ENCODE results near the gene OR2D2.
"Not testable (repeated sequence)": the region's sequence is repeated elsewhere in the genome, so short reads cannot be mapped to it uniquely, and the experiment has no call there.

OR2D2 gene, protein sequence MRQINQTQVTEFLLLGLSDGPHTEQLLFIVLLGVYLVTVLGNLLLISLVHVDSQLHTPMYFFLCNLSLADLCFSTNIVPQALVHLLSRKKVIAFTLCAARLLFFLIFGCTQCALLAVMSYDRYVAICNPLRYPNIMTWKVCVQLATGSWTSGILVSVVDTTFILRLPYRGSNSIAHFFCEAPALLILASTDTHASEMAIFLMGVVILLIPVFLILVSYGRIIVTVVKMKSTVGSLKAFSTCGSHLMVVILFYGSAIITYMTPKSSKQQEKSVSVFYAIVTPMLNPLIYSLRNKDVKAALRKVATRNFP

DNA sequence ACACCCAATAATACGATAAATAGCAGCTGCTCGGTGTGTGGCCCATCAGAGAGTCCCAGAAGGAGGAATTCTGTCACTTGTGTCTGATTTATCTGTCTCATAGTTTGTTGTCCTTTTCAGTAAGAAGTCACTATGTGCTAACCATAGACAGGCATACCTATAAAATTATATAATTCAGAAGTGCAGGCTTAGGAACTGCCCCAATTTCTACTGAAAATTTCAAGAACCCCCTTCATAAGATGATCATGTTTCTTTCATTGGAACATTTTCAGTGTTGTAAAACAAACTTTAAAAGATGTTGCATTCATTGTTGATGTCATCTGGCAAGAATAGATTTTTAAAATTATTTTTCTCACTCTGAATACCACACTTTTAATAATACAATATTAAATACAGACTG, at the start of gene OR2D2:
Gene OR2D2, minus strand, starts transcription at position 101 of the 400 bp plus-strand sequence. Its CDS starts 0 bp downstream, at position 101.
- DNase-seq = no peak

DNA sequence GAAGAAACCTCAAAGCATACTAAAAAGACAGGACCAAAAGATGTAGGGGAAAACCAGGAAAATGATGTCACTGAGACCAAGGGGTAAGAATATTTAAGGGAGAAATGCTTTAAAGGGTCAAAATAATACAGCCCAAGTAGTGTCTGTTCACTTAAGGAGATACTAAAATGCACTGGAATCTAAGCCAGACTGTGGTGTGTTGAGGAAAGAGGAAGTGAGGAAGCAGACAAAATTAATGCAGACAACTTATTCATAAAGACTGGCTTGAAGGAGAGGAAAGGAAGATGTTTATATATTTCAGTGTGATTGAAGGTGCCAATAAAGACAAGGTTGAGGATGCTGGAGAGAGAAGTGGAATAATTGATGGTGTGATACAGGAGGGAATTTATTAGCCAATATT, 49.7 kb upstream of the OR2D2 start:
- no peak for DNase-seq

DNA sequence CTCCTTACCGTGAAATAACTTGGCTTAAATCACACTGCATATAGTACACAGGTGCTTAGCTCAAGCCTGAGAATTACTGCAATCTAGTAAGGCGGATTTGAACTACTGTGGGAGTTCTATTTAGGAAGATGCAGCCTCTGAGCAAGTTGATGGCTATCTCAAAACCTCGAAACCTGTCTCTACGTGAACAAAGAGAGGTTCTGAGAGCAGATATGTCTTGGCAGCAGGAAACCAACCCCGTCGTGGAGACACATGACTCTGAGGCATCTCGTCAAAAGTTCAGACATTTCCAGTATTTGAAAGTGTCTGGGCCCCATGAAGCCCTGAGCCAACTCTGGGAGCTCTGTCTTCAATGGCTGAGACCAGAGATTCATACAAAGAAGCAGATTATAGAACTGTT, 39.8 kb upstream of the OR2D2 start:
- no peak for DNase-seq

DNA sequence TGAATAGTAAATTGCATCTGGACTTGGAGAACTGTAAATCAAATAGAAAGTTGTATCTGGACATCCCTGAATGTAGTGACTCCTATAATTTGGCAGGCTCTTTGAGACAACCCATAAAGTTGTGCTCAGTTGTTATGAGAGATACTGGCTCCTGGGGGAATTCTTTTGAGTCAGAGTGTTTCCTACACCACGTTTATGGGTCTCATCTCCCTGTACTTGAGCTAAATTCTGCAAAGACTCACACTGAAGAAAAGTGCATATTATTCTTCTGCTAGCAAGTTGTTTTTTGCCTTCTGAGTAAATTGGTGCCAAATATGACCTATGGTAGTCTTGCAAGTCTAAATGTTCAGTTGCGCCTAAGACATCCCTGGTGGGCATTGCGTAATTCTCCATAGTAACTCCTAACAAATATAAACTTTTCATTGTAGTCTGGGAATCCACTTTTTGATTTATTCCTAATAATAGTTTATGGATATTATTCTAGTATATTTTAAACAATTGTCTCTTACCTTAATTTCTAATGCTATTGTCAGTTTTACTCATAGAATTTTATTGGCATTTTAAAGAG, 38.9 kb upstream of the OR2D2 start:
- DNase-seq = no peak

- no peak for DNase-seq
These were observed 36.6 kb upstream of the OR2D2 start for GRCh38 chr11:6928916-6929315.

DNA sequence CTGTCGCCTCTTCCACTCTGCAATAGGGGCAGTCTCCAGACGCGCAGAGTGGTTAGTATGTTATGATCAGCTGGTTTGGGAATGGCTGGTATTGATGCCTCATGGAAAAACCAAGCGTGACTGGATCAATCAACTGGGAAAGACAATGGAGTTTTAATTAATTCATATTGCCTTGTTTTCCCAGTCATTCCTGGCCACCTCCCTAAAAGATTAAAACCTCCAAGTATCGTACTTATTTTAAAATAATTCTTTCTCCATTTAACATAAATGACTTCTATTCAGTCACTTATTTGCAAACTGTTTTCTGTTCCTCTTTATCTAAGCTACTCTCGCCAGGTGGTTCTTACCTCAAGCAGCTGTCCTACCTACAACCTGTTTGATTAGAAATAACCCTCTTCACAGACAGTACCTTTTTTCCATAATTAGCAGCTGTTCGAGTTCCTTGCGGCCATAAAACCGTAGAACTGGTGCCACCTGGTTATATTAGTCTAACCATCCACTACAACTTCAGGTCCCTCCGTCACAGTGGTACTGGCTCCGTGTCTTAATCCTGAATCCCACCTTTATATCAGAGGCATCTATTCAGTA, 34.8 kb upstream of the OR2D2 start:
- no peak for DNase-seq

- DNase-seq = no peak
These were observed 34.1 kb upstream of the OR2D2 start, which contains the start of gene ZNF215 for GRCh38 chr11:6926208-6927029. Gene ZNF215 (plus strand): TSS chr11:6926426. CDS start chr11:6932273, 5,847 bp downstream.

GRCh38 chr11:6925636-6926207, 33.4 kb upstream of the OR2D2 start:
- DNase-seq = no peak

DNA sequence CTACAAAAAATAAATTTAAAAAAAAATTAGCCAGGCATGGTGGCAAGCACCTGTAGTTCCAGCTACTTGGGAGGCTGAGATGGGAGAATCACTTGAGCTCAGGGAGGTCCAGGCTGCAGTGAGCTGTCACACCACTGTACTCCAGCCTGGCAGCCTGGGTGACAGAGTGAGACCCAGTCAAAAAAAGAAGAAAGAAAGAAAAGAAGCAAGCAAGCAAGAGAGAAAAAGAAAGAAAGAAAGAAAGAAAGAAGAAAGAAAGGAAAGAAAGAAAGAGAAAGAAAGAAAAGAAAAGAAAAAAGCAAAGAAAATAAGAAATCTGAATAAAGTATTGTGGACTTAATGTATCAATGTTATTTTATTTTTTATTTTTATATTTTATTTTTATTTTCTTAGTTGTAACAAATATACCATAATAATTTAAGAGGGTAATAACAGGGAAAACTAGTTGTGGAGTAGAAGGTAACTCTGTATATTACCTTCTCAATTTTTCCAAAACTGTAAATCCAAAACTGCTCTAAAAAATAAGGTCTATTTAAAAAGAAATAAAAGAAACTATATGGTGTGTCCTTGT, 32.8 kb upstream of the OR2D2 start:
- DNase-seq = no peak

- no peak for DNase-seq
These were observed 28.4 kb upstream of the OR2D2 start, which contains the start of gene OR2D3 for GRCh38 chr11:6920702-6921101. Gene OR2D3 (plus strand): TSS chr11:6921002. CDS start chr11:6921002, 0 bp downstream.

GRCh38 chr11:6919698-6920097, 27.4 kb upstream of the OR2D2 start:
- no peak for DNase-seq

DNA sequence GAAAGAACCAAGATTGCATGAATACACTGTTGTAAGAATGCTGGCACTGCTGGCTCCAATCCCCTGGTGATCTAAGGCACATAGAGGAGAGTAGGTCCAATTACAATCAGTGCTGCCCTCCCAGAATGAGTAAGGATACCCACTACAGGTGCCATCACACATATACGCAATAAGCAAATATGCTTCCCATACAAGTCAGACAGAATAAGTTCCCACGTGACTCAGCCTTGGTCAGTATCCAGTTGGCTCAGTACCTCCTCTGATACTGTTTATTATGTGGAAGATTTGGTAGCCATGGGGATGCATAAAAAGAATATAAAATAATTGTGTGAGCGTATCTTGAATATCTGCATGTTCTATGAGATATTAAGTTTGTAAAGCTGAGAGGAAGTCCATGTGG, 19.6 kb upstream of the OR2D2 start:
- DNase-seq = no peak

DNA sequence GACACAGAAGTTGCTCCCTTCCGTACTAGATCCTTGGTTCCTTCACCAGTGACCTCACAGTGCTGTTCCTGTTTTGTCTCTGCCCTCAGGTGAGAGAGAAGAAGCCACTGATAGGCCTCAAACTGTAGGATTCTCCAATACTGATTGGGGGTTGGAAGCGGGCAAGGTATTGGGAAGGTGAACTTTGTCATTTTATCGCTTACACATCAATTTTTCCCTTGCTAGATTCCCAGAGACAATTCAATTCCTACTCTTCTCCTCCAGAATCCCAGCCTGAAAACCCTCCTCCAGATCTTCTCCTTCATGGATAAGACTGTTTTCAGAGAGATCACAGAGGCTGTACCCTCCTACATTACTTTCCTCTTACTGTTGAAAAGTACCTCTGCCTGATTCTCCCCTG, 19.1 kb upstream of the OR2D2 start:
- no peak for DNase-seq

- not testable (repeated sequence) for DNase-seq
These were observed 12.5 kb upstream of the OR2D2 start for GRCh38 chr11:6904804-6905203.

- no peak for DNase-seq
These were observed 8.2 kb upstream of the OR2D2 start for GRCh38 chr11:6900327-6900999.

- no peak for DNase-seq
These were observed 6.6 kb upstream of the OR2D2 start for GRCh38 chr11:6898911-6899310.

DNA sequence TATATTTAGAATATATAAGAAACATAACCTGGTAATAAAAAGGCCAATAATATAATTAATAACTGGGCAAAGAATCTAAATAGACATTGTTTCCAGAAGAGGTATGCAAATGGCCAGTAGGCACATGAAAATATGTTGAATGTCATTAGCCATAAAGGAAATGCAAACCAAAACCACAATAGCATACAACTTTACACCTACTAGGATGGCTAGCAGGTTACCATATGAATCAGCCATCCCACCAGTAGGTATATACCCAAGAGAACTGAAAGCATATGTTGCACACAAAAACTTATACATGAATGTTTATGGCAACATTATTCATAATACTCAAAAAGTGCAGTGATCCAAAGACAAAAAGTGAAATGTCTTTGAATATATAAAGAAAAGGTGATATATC, 2.7 kb upstream of the OR2D2 start:
- DNase-seq = no peak

DNA sequence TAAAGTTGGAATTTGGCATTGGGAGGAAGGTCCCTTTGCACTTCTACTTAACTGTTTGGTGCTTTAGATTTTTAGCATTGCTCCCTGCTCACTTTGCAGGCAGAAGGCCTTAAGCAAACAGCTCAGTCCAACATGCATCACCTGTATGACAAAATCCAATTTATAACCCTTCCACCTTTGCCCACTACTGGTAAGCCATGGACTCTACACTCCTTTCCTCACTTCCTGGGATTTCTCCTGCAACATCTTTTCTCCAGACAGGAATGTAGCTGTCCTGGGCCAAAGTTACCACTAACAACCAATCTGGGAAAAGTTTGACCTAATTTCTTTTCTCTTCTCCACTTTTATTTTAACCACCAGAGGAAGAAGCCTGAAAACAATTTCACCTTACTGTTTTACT, 1.8 kb upstream of the OR2D2 start:
- no peak for DNase-seq

DNA sequence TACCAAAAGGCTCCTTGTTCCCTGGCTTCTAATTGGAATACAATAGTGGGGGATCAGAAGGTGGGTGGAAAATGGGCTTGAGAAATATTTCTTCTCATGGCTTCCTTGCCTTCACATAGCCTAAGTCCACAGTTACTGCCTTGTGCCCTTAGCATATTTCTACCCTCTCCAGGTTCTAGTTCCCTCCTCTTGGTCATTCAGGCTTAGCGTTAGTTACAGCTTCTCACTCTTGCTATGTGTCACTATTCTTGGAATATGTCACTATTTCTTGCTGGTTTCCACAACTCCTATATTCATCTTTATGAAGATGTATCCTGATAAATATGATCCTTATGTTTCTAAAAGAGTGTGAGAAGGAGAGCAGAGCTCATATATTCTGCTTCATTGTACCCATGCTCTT, 2.5 kb downstream of the OR2D2 start:
- no peak for DNase-seq

DNA sequence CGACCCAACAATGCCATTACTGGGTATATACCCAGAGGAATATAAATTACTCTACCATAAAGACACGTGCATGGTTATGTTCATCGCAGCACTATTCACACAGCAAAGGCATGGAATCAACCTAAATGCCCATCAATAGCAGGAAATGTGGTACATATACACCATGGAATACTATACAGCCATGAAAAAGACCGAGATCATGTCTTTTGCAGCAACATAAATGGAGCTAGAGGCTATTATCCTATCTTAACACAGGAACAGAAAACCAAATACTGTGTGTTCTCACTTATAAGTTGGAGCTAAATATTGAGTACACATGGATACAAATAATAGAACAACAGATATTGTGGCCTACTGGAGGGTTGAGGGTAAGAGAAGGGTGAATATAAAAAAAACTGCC, 3.5 kb downstream of the OR2D2 start:
- no peak for DNase-seq

DNA sequence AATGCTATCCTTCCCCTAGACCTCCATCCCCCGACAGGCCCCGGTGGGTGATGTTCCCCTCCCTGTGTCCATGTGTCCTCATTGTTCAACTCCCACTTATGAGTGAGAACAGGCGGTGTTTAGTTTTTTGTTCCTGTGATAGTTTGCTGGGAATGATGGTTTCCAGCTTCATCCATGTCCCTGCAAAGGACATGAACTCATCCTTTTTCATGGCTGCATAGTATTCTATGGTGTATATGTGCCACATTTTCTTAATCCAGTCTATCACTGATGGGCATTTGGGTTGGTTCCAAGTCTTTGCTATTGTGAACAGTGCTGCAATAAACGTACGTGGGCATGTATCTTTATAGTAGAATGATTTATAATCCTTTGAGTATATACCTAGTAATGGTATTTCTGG, 4.6 kb downstream of the OR2D2 start:
- DNase-seq = not testable (repeated sequence)

GRCh38 chr11:6882751-6883150, 9.5 kb downstream of the OR2D2 start:
- DNase-seq = no peak
